IMR-90 (cell line): ENCODE data around the gene PLEKHG2. TPM values are rescaled to one million over a fixed set of nuclear protein-coding genes. Genes with fewer than 3 reads are reported as not detected.

Experiments used
- ATAC-seq: fragments of 200-7000 bp; cut with Tn5 transposase; 2 replicates; pipeline ENCODE4 v1.9.1; 2020; ENCODE audit warnings: low read depth, mild to moderate bottlenecking, moderate library complexity
- BruUV-seq: library from RNA; stranded (reverse); fragments of 400-500 nt; replicated peaks from 2 replicates; lab custom pipeline; 2021; lab: Mats Ljungman, UMichigan
- CTCF ChIA-PET: fragments of 300-600 bp; formaldehyde crosslinking; extraction: SDS; loops from one replicate; lab custom pipeline; 2021; ENCODE audit warnings: antibody characterized with exemption; lab: Yijun Ruan, JAX
- POLR2A ChIA-PET: fragments of 300-600 bp; sonication (Branson Sonifier 250); formaldehyde crosslinking; loops from one replicate; lab custom pipeline; 2022; ENCODE audit warnings: antibody characterized with exemption; ENCODE audit not compliant: unreplicated experiment; lab: Charles Lee
- DNase-seq: peaks from one replicate; pipeline ENCODE4 v3.0.0; 2013
- H2AFZ ChIP-seq: replicated peaks from 2 replicates; pipeline ENCODE3; 2013; ENCODE audit warnings: low read length, mild to moderate bottlenecking; ENCODE audit not compliant: poor library complexity
- H2AK5ac ChIP-seq: 2 replicates; pipeline ENCODE4 v1.6.1; 2013; ENCODE audit warnings: low read depth, low read length, inconsistent platforms
- H2AK9ac ChIP-seq: replicated peaks from 2 replicates; pipeline ENCODE3; 2013; ENCODE audit warnings: mild to moderate bottlenecking, low read depth, low read length, moderate library complexity; ENCODE audit not compliant: poor library complexity
- H2BK120ac ChIP-seq: 2 replicates; pipeline ENCODE4 v1.6.1; 2013; ENCODE audit warnings: low read depth, low read length, inconsistent platforms
- H2BK15ac ChIP-seq: 3 replicates; pipeline ENCODE4 v1.6.1; 2013; ENCODE audit warnings: low read depth, low read length, inconsistent platforms
- H2BK20ac ChIP-seq: 2 replicates; pipeline ENCODE4 v1.6.1; 2013; ENCODE audit warnings: low read depth, mild to moderate bottlenecking, inconsistent platforms, low read length, moderate library complexity
- H2BK5ac ChIP-seq: 2 replicates; pipeline ENCODE4 v1.6.1; 2013; ENCODE audit warnings: mild to moderate bottlenecking, low read depth, low read length, inconsistent platforms; ENCODE audit not compliant: poor library complexity, severe bottlenecking
- H3K14ac ChIP-seq: replicated peaks from 2 replicates; pipeline ENCODE4 v1.6.1; 2013; ENCODE audit warnings: low read depth, low read length, inconsistent platforms
- H3K18ac ChIP-seq: 2 replicates; pipeline ENCODE4 v1.6.1; 2013; ENCODE audit warnings: low read depth, low read length, control low read depth
- H3K23ac ChIP-seq: 2 replicates; pipeline ENCODE4 v1.6.1; 2013; ENCODE audit warnings: low read depth, low read length, inconsistent platforms
- H3K27ac ChIP-seq: 2 replicates; pipeline ENCODE4 v1.5.1; 2013; ENCODE audit warnings: mild to moderate bottlenecking, control low read depth, low read length; ENCODE audit not compliant: insufficient read depth
- H3K27me3 ChIP-seq: 2 replicates; pipeline ENCODE4 v1.6.1; 2013; ENCODE audit warnings: low read length; ENCODE audit not compliant: control insufficient read depth, insufficient read depth
- H3K36me3 ChIP-seq: 2 replicates; pipeline ENCODE4 v1.6.1; 2013; ENCODE audit warnings: low read length, mixed read lengths; ENCODE audit not compliant: control insufficient read depth, insufficient read depth
- H3K4ac ChIP-seq: 2 replicates; pipeline ENCODE4 v1.6.1; 2013; ENCODE audit warnings: low read depth, low read length, inconsistent platforms
- H3K4me1 ChIP-seq: 2 replicates; pipeline ENCODE4 v1.6.1; 2013; ENCODE audit warnings: low read length, mixed read lengths; ENCODE audit not compliant: control insufficient read depth, insufficient read depth
- H3K4me2 ChIP-seq: 2 replicates; pipeline ENCODE4 v1.6.1; 2013; ENCODE audit warnings: low read depth, mild to moderate bottlenecking, control low read depth, low read length, moderate library complexity
- H3K4me3 ChIP-seq: 2 replicates; pipeline ENCODE4 v1.5.1; 2013; ENCODE audit warnings: low read depth, mild to moderate bottlenecking, control low read depth, low read length, moderate library complexity; ENCODE audit not compliant: insufficient read depth
- H3K56ac ChIP-seq: 2 replicates; pipeline ENCODE4 v1.6.1; 2013; ENCODE audit warnings: low read length, inconsistent platforms; ENCODE audit not compliant: insufficient read depth; ENCODE audit errors: extremely low read depth
- H3K79me1 ChIP-seq, 2 experiments: 2 replicates each; pipeline ENCODE4 v1.6.1; 2013; ENCODE audit warnings: low read length in 2 of 2, inconsistent platforms in 1 of 2, low read depth in 1 of 2
- H3K9ac ChIP-seq: 2 replicates; pipeline ENCODE4 v1.6.1; 2013; ENCODE audit warnings: low read depth, low read length, control low read depth
- H3K9me1 ChIP-seq: 2 replicates; pipeline ENCODE4 v1.6.1; 2013; ENCODE audit warnings: low read length, inconsistent platforms; ENCODE audit not compliant: insufficient read depth
- H3K9me3 ChIP-seq: 2 replicates; pipeline ENCODE4 v1.6.1; 2013; ENCODE audit warnings: low read length; ENCODE audit not compliant: control insufficient read depth, insufficient read depth
- H4K20me1 ChIP-seq: 2 replicates; pipeline ENCODE4 v1.6.1; 2013; ENCODE audit warnings: low read length, inconsistent platforms; ENCODE audit not compliant: insufficient read depth
- H4K5ac ChIP-seq: 2 replicates; pipeline ENCODE4 v1.6.1; 2013; ENCODE audit warnings: mild to moderate bottlenecking, low read depth, low read length, control low read depth
- H4K8ac ChIP-seq, 2 experiments: 2 replicates each; pipeline ENCODE4 v1.6.1; 2013; ENCODE audit warnings: low read depth in 2 of 2, low read length in 2 of 2, control low read depth in 1 of 2, inconsistent platforms in 1 of 2
- H4K91ac ChIP-seq: 2 replicates; pipeline ENCODE4 v1.6.1; 2013; ENCODE audit warnings: low read depth, low read length, inconsistent platforms; ENCODE audit not compliant: insufficient read depth
- MXI1 ChIP-seq: IDR thresholded peaks from 2 replicates; pipeline ENCODE4 v1.6.1; 2012; ENCODE audit warnings: low read depth, mild to moderate bottlenecking, low read length, moderate library complexity, borderline replicate concordance
- NFE2L2 ChIP-seq: fragments of 150-350 bp; IDR thresholded peaks from 2 replicates; pipeline ENCODE4 v1.6.1; 2016; ENCODE audit warnings: low read depth, mild to moderate bottlenecking, low read length
- POLR2A ChIP-seq: IDR thresholded peaks from 2 replicates; pipeline ENCODE4 v1.6.1; 2012; ENCODE audit warnings: mild to moderate bottlenecking, low read depth, low read length
- RAD21 ChIP-seq: IDR thresholded peaks from 2 replicates; pipeline ENCODE4 v1.6.1; 2012; ENCODE audit warnings: low read length, improper control_type of control experiment
- WGBS, 2 experiments: methylation state at CpG; one replicate each; pipeline versions ENCODE4 v1.1.5 to v1.1.7; 2013; ENCODE audit warnings: missing lambda C conversion rate in 2 of 2; ENCODE audit not compliant: insufficient read length in 1 of 2; ENCODE audit errors: extremely low coverage in 2 of 2; 5-methylcytosine and 5-hydroxymethylcytosine counted together
- dilution Hi-C: fragments of 300-500 bp; cut with HindIII; formaldehyde crosslinking; loops from one replicate; pipeline ENCODE4 v1.14.3; 2018; ENCODE audit warnings: low sequenced_read_pairs; ENCODE audit not compliant: unreplicated experiment
- in situ Hi-C: fragments of 300-500 bp; cut with MboI; formaldehyde crosslinking; loops from 3 replicates; pipeline ENCODE4 v1.14.3; 2019; ENCODE audit warnings: low sequenced_read_pairs, inconsistent platforms, mixed read lengths
- intact Hi-C: fragments of 100-400 bp; cut with micrococcal nuclease; formaldehyde crosslinking; loops from 2 replicates; pipeline ENCODE4 v1.10.0; 2022
- polyA plus RNA-seq, 3 experiments: library from polyadenylated mRNA; depleted of rRNA; stranded (reverse); fragments of >200 nt; gene quantifications; 2 replicates each; pipeline ENCODE4 v1.2.3, GENCODE V29; 2012; ENCODE audit warnings: low replicate concordance in 1 of 3
- total RNA-seq: library from RNA; depleted of rRNA; stranded (reverse); fragments of >200 nt; gene quantifications from 2 replicates; pipeline ENCODE4 v1.2.3, GENCODE V29; 2012

Gene PLEKHG2
- total and polyA plus RNA-seq, 2 of the 4 experiments (the other 2 are of a cell fraction), result 6.5 to 28.3 TPM

- H4K91ac ChIP-seq, result no peak overlapping the region
- dilution Hi-C loops (no loop called here), intact Hi-C loops (no loop called here), in situ Hi-C loops (no loop called here)
- H3K9me3 ChIP-seq, result no peaks in the 10 kb centered on the region
- no peaks in the 10 kb centered on the region for H3K27me3 ChIP-seq
- no peak overlapping the region for H4K8ac ChIP-seq
- no peak overlapping the region for H3K56ac ChIP-seq
- peaks cover 2% of the 10 kb centered on the region; the same call in 1 of the 2 replicates for H3K9me1 ChIP-seq
- BruUV-seq, result no TSS peak
- DNase-seq (no peak), ATAC-seq (no peak)
- no peak overlapping the region for H2BK120ac ChIP-seq
- H3K4me1 ChIP-seq, result no peaks in the 10 kb centered on the region
- H2BK5ac ChIP-seq, result no peak overlapping the region
- no peak overlapping the region for H2BK15ac ChIP-seq
- no peak overlapping the region for H2AK9ac ChIP-seq
- no peak overlapping the region for H4K5ac ChIP-seq
- no peak overlapping the region for H2AK5ac ChIP-seq
- H4K20me1 ChIP-seq, result peaks cover 24% of the 10 kb centered on the region
- no peak for TF ChIP-seq MXI1
- TF ChIP-seq RAD21, result no peak
- TF ChIP-seq POLR2A, result no peak
- no peak for TF ChIP-seq NFE2L2
- no peak overlapping the region for H3K18ac ChIP-seq
- CTCF ChIA-PET, result no interaction called here
- H3K14ac ChIP-seq, result no peak overlapping the region
- no peak overlapping the region for H2BK20ac ChIP-seq
- no peak overlapping the region for H3K4me3 ChIP-seq
- peaks cover 15 to 20% of the 10 kb centered on the region in 2 experiments; a peak in 3 of 4 replicates for H3K79me1 ChIP-seq
- no peak overlapping the region for H3K9ac ChIP-seq
- 92% methylated on average over 7 of the region's 11 CpGs; no CpG with 5 or more reads in 1 of the 2 experiments for WGBS, 2 experiments
- H2AFZ ChIP-seq, result no peak overlapping the region
- H3K23ac ChIP-seq, result no peak overlapping the region
- no peak overlapping the region for H3K4me2 ChIP-seq
- H3K36me3 ChIP-seq, result peaks cover 89% of the 10 kb centered on the region
- no peak overlapping the region for H3K27ac ChIP-seq
- no peak overlapping the region for H3K4ac ChIP-seq
- POLR2A ChIA-PET, result no interaction called here
Measured at GRCh38 chr19:39469036-39469435, 56.6 kb downstream of the PLEKHG2 start.
